Iris pigment epithelial cell (primary cell): ENCODE measurements around the gene PPP2R5D.
"Not testable (repeated sequence)": the region's sequence is repeated elsewhere in the genome, so short reads cannot be mapped to it uniquely, and the experiment has no call there.

ENCODE experiments used
- DNase-seq: peaks from one replicate; pipeline ENCODE4 v3.0.0-alpha.2; 2011; ENCODE audit warnings: low read depth

Gene PPP2R5D

DNA sequence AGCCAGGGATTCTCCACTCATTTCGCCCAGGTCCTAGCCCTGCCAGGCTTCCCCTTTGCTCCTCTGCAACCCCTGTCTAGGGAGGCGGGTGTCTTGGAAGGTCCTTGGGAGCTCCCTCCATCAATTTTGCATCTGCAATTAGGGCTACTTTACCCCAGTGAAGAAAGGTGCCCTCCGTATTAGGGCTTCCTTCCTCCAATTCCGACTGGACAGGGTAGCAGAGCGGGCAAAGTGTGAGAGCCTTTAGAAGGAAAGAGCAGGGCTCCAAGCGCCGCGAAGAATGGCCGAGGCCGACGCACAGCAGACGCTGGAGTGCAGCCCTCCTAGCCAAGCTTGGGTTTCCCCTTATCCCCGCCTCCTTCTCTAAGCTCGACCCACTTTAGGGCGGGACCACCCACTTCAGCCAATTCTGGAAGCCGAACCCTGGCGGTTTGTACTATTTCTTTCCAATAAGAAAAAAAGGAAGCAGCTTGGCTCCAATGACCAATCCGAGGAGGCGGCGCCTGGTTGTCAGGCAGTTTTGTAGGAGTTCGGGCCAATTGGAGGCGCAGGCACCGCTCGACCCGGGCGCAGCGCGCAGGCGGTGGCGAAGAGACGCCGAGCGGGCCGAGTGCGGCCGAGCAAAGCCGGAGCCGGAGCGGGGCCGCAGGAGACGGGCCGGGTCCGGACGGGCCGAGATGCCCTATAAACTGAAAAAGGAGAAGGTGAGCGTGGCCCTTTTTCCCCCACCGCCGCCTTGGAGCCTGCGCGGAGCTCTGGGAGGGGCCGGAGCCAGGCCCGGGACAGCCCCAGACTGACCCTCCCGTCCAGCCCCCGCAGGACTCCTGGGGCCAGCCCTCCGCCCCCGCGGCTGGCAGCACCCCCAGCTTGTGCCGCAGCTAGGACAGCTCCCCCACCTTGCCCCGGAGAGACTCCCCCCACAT lies at the start of gene PPP2R5D:
Gene PPP2R5D (plus strand): TSS at position 570 of the 923 bp plus-strand sequence. CDS start 108 bp downstream, at position 678.
- peak; percentile 99 for DNase-seq

DNA sequence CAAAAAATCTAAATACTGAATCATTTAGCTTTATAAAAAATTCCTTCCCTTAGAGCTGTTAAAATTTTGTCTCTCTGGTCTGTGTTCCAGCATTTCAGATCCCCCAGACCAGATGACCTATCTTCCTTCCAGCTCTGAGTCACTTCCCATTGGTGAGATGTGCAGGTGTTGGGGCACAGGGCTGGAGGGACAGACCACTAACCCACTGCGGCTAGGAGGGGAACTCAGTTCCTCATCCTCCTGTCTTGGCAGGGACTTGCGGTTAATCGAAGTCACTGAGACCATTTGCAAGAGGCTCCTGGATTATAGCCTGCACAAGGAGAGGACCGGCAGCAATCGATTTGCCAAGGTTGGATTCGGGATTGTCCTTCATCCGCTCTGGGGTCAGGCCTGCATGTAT lies 49.0 kb upstream of the PPP2R5D start:
- DNase-seq, result no peak

DNA sequence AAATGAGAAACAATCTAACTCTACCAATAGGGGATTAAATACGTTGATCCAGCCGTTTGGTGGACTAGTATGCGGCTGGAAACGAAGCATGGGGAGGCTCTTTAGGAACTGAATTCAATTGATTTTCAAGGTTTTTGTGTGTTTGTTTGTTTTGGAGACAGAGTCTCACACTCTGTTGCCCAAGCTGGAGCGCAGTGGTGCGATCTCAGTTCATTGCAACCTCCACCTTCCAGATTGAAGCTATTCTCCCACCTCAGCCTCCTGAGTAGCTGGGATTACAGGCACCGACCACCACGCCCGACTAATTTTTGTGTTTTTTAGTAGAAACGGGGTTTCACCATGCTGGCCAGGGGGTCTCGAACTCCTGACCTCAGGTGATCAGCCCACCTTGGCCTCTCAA lies 48.0 kb upstream of the PPP2R5D start:
- no peak for DNase-seq

DNA sequence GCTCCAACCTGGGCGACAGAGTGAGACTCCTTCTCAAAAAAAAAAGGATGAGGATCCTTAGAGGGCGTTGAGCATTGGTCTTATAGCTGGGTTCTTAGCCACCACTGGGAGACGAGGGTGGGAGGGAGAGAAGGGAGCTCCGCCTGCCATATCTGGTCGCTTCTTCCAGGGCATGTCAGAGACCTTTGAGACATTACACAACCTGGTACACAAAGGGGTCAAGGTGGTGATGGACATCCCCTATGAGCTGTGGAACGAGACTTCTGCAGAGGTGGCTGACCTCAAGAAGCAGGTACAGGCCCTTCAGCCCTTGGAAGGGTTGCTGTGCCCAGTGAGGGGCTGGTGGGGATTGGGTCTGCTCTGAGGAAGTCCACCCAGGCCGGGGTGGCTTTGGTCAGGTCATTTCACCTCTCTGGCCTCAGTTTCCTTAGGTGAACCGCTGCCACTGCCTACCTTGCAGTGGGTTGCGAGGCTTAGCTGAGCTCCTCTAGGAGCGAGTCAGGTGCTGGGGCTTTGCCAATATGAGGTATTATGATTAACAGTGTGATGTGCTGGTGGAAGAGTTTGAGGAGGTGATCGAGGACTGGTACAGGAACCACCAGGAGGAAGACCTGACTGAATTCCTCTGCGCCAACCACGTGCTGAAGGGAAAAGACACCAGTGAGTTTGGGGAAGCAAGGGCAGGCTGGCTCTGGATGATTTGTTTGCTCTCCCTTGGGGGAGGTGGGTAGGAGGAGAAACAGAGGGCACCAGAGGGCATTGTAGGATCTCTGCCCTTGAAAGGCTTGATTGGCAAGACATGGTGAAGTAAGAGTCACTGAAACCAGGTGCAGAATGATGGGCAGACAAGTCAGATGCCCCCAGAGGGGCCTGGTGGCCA lies 46.6 kb upstream of the PPP2R5D start:
- no peak for DNase-seq

GRCh38 chr6:42938428-42938796 lies 46.0 kb upstream of the PPP2R5D start:
- no peak for DNase-seq

DNA sequence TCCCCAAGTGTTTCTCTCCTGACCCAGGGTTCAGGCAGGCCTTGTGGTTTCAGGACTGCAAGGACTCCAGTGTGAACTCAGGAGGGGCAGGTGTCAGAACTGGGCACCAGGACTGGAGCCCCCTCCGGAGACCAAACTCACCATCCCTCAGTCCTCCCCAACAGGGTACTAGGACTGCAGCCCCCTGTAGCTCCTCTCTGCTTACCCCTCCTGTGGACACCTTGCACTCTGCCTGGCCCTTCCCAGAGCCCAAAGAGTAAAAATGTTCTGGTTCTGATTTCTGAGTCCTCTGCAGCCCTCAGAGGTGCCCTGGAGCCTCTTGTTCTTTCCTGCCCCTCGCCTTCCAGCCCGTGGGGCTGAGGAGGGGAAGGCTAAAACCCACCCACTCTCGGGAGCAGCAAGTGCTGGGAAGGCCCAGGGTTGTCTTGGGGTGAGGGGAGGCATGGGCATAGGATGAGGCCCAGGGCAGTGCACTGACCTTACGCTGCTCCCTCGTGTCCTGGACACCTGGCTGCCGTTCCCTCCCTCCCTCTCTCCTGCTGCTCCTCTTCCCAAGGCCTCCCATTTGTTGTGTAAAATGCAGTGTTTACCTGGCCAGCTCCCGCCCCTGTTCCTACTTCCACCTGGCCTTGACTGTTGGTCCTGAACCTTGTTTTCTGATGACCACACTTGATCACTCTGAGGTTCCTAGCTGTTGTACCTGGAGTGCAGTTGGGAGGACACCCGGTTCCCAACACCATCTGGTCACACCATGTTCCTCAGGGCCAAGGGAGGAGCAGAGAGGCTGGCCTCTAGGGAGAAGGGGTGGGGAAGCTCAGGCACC lies 45.2 kb upstream of the PPP2R5D start:
- no peak for DNase-seq

GRCh38 chr6:42939810-42940167 lies 44.6 kb upstream of the PPP2R5D start:
- DNase-seq, result no peak

- no peak for DNase-seq
Measured at GRCh38 chr6:42940493-42941045, 43.8 kb upstream of the PPP2R5D start.

DNA sequence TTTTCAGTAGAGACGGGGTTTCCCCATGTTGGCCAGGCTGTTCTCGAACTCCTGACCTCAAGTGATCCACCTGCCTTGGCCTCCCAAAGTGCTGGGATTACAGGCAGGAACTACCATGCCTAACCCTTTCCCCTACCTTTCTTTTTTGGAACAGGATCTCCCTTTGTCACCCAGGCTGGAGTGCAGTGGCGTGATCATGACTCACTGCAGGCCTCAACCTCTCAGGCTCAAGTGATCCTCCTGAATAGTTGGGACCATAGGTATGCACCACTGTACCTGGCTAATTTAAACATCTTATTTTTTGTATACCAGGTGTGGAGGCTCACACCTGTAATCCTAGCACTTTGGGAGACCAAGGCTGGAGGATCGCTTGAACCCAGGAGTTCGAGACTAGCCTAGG lies 43.0 kb upstream of the PPP2R5D start:
- DNase-seq, result not testable (repeated sequence)

DNA sequence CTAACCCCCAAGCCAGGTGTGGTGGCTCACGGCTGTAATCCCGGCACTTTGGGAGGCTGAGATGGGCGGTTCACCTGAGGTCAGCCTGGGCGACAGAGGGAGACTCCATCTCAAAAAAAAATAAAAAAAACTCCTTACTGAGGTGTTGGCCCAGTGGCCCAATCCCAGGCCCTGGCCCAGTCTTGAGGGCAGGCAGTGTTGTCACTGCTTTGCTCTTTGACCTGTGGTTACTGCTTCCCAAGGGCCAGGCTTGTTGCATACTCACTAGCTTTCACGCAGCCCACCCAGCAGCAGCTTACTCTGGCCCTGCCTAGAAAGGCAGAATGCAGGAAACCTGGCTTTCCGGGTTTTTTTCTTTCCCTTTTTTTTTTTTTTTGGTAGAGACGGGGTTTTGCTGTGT lies 41.9 kb upstream of the PPP2R5D start:
- DNase-seq, result no peak

DNA sequence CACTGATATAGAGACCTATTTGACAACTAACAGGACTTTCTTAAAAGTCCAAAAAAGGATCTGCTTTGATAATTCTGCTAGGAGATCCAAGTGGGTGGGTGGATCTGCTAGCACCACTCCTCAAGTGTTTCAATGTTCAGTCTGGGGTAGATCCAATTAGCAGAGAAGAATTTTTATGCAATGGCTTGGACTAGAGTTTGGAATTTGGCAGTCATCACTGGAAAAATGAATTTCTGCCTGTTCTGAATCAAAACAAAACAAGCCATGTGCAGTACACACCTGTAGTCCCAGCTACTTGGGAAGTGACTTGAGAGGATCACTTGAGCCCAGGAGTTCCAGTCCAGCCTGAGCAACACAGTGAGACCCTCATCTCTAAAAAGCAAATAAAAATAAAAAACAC lies 36.4 kb upstream of the PPP2R5D start:
- no peak for DNase-seq

- DNase-seq, result no peak
Measured at GRCh38 chr6:42952389-42952788, 32.0 kb upstream of the PPP2R5D start.

- not testable (repeated sequence) for DNase-seq
Measured at GRCh38 chr6:42954405-42954804, 30.0 kb upstream of the PPP2R5D start.

GRCh38 chr6:42958125-42958524 lies 26.2 kb upstream of the PPP2R5D start:
- no peak for DNase-seq

DNA sequence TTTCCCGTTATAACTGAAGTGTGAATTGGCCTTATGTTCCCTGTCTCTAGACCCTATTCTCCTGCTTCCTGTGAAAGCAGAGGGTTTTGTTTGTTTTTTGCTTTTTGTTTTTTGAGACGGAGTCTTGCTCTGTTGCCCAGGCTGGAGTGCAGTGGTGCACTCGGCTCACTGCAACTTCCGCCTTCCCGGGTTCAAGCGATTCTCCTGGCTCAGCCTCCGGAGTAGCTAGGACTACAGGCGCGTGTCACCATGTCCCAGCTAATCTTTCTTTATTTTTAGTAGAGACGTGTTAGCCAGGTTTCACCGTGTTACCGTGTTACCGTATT lies 24.5 kb upstream of the PPP2R5D start:
- DNase-seq, result no peak

DNA sequence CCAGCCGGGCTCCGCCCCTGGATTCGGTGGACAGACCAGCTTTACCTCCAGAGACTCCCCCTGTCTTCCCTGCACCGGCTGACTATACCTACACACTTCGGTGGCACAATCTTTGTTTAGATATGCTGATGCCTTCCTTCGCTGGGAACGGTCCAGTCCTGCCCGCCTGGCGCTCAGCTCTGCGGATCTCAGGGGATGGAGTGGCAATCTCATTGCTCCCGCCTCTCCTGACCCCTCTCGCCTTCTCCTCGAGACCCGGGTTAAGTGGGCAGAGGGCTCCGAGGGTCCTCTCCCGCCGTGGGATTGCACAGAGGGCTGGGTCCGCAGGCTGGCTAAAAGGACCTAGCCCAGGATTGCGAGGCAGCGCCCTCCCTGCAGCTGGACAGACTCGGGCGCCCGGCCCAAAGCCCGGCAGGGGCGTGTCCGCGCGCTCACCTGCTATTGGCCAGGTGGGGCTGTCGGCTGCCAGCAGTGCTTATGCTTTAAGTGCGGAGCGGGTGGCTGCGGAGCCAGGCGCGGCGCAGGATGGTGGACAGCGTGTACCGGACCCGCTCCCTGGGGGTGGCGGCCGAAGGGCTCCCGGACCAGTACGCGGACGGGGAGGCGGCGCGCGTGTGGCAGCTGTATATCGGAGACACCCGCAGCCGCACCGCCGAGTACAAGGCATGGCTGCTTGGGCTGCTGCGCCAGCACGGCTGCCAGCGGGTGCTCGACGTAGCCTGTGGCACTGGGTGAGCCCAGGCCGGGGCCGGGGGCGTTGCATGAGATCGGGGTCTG lies 23.9 kb upstream of the PPP2R5D start, which contains the start of gene GNMT:
Gene GNMT (plus strand): TSS at position 512 of the 777 bp plus-strand sequence. CDS start 14 bp downstream, at position 526.
- DNase-seq, result peak; percentile 25

DNA sequence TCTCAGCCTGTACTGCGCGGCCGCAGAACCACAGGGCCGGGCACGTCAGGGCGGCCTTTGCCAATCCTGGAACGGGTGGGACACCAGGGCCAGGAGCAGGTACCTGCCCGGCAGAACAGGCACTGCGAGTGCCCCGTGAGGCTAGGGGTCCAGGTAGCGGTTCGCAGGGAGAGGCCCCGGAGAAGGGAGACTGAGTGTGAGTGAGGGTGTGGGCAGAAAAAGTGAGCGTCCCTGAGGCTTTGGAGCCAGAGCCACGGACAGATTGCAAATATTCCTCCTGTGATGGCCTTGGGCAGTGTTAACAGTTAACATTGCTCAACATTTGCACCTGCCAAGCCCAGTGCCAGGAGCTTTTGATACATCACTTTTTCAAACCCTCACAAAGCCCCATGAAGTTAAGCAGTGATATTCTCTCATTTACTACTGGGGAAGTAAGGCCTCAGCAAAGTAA lies 23.3 kb upstream of the PPP2R5D start:
- DNase-seq, result no peak

- DNase-seq, result no peak
Measured at GRCh38 chr6:42962096-42962495, 22.3 kb upstream of the PPP2R5D start.

DNA sequence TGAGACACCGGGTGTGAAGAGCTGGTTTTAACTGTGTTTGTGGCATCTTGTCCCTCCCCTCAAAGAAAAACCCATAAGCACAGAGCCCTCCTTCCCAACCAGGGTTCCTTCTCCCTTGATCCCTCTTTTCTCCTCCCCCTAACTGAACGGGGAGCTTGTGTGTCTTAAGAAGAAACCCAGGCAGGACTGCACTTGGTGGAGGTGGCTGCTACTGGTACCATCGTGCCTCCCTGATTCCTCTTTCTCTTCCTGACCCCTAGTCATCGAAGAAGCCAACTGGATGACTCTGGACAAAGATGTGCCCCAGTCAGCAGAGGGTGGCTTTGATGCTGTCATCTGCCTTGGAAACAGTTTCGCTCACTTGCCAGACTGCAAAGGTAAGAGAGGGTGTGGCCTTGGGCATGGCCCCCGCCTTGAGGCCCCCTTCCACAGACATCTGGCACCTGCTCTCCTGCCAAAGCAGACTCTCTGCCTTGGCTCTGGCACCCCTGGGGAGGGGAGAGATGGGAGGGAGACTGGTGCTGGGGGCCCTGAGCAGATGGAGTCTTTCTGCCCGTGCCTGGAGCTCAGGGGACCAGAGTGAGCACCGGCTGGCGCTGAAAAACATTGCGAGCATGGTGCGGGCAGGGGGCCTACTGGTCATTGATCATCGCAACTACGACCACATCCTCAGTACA lies 21.7 kb upstream of the PPP2R5D start:
- DNase-seq, result no peak

DNA sequence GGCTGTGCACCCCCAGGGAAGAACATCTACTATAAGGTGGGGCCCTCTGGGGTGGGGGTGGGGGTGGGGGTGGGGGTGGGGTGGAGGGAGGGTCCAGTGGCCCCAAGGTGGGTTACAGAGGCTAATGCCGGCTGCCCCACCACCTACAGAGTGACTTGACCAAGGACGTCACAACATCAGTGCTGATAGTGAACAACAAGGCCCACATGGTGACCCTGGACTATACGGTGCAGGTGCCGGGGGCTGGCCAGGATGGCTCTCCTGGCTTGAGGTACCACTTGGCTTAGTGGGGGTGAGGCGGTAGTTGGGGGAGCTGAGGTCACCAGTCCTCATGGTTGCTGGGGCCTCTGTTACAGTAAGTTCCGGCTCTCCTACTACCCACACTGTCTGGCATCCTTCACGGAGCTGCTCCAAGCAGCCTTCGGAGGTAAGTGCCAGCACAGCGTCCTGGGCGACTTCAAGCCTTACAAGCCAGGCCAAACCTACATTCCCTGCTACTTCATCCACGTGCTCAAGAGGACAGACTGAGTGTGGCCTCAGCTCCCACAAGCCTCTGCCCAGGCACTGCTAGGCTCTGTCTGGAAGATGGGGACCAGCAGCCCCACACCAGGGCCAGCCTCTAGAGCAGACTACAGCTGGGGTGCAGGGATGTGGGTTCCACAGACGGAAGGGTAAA lies 21.1 kb upstream of the PPP2R5D start:
- DNase-seq, result no peak
